Measurements from ENCODE around the gene SMYD2.
A peak's percentile ranks its signal among the peaks of the same experiment; 100 is the strongest.

SMYD2 gene

GRCh38 chr1:214277704-214278635 is 3.0 kb upstream of the SMYD2 start:
- Histone ChIP-seq H2BK120ac (ENCODE audit: low read depth, low read length) (no peak overlapping the region), H3K9ac (ENCODE audit: low read depth, low read length, poor library complexity) (no peak overlapping the region), H2BK12ac (ENCODE audit: low read length) (no peak overlapping the region), H3K36me3 (replicated peaks in 1 of 2; ENCODE audit: control insufficient read depth in 2 of 2, insufficient read depth in 2 of 2, low read length in 2 of 2) (peaks cover 0 to 12% of the 10 kb centered on the region in 2 donors), H3K79me1 (ENCODE audit: low read depth, low read length) (no peaks in the 10 kb centered on the region), H3K14ac (ENCODE audit: low read length) (no peak overlapping the region), H3K4me3 (ENCODE audit: low read length in 2 of 2) (no peak overlapping the region), H2BK15ac (ENCODE audit: low read length) (no peak overlapping the region), H3K4me2 (ENCODE audit: insufficient read depth, low read length, poor library complexity, severe bottlenecking) (no peak overlapping the region), H3K4me1 (ENCODE audit: control insufficient read depth in 2 of 2, insufficient read depth in 1 of 2, low read depth in 1 of 2, low read length in 2 of 2) (peaks cover 3 to 8% of the 10 kb centered on the region in 2 donors), H3K9me3 (replicated peaks in 1 of 2; ENCODE audit: control insufficient read depth in 2 of 2, insufficient read depth in 1 of 2, low read depth in 1 of 2, low read length in 2 of 2) (no peaks in the 10 kb centered on the region), H4K91ac (ENCODE audit: low read depth, low read length, poor library complexity) (no peak overlapping the region), H3K27ac (replicated peaks; ENCODE audit: low read length) (no peak overlapping the region), H2BK5ac (ENCODE audit: low read length) (no peak overlapping the region), H4K8ac (ENCODE audit: low read depth, low read length) (no peak overlapping the region), H3K23ac (ENCODE audit: low read depth, low read length, poor library complexity) (no peak overlapping the region), H3K27me3 (ENCODE audit: control insufficient read depth in 3 of 3, insufficient read depth in 3 of 3, low read depth in 1 of 3, low read length in 3 of 3) (peaks cover 0 to 7% (median 0%) of the 10 kb centered on the region in 3 experiments), H3K18ac (ENCODE audit: low read length) (no peak overlapping the region), H3K4ac (ENCODE audit: low read length) (no peak overlapping the region), H2AK5ac (ENCODE audit: low read depth, low read length) (no peak overlapping the region), H2AFZ (ENCODE audit: low read length) (no peak overlapping the region)
- no peak for DNase-seq (ENCODE audit: low spot score)
- no CpG with 5 or more reads among the region's 11 CpGs for WGBS, 2 donors (ENCODE audit: extremely low coverage in 2 of 2, insufficient read length in 2 of 2, insufficient replicate concordance in 1 of 2)

GRCh38 chr1:214280386-214281020 is 456 bp upstream of the SMYD2 start:
- Histone ChIP-seq H3K4me3 (ENCODE audit: low read length in 2 of 2) (peak overlapping the region; percentile 72 to 87), H2BK15ac (ENCODE audit: low read length) (no peak overlapping the region), H3K9me3 (replicated peaks in 1 of 2; ENCODE audit: control insufficient read depth in 2 of 2, insufficient read depth in 1 of 2, low read depth in 1 of 2, low read length in 2 of 2) (no peaks in the 10 kb centered on the region), H2BK12ac (ENCODE audit: low read length) (peak overlapping the region; percentile 69), H3K23ac (ENCODE audit: low read depth, low read length, poor library complexity) (peak overlapping the region; percentile 96), H4K8ac (ENCODE audit: low read depth, low read length) (no peak overlapping the region), H2AFZ (ENCODE audit: low read length) (peak overlapping the region; percentile 98), H4K91ac (ENCODE audit: low read depth, low read length, poor library complexity) (no peak overlapping the region), H3K14ac (ENCODE audit: low read length) (peak overlapping the region; percentile 78), H3K18ac (ENCODE audit: low read length) (peak overlapping the region; percentile 98), H2BK5ac (ENCODE audit: low read length) (peak overlapping the region; percentile 43), H2AK5ac (ENCODE audit: low read depth, low read length) (no peak overlapping the region), H3K4me1 (ENCODE audit: control insufficient read depth in 2 of 2, insufficient read depth in 1 of 2, low read depth in 1 of 2, low read length in 2 of 2) (peaks cover 3 to 8% of the 10 kb centered on the region in 2 donors), H2BK120ac (ENCODE audit: low read depth, low read length) (peak overlapping the region; percentile 1), H3K27ac (replicated peaks; ENCODE audit: low read length) (peak overlapping the region; percentile 88), H3K79me1 (ENCODE audit: low read depth, low read length) (no peaks in the 10 kb centered on the region), H3K4me2 (ENCODE audit: insufficient read depth, low read length, poor library complexity, severe bottlenecking) (peak overlapping the region; percentile 38), H3K27me3 (ENCODE audit: control insufficient read depth in 3 of 3, insufficient read depth in 3 of 3, low read depth in 1 of 3, low read length in 3 of 3) (peaks cover 0 to 7% (median 0%) of the 10 kb centered on the region in 3 experiments), H3K9ac (ENCODE audit: low read depth, low read length, poor library complexity) (peak overlapping the region; percentile 97), H3K4ac (ENCODE audit: low read length) (no peak overlapping the region), H3K36me3 (replicated peaks in 1 of 2; ENCODE audit: control insufficient read depth in 2 of 2, insufficient read depth in 2 of 2, low read length in 2 of 2) (peaks cover 0 to 12% of the 10 kb centered on the region in 2 donors)
- WGBS, 2 donors (ENCODE audit: extremely low coverage in 2 of 2, insufficient read length in 2 of 2, insufficient replicate concordance in 1 of 2) = no CpG with 5 or more reads among the region's 42 CpGs
- DNase-seq (ENCODE audit: low spot score) = peak; percentile 36

- H3K4me2 ChIP-seq (ENCODE audit: insufficient read depth, low read length, poor library complexity, severe bottlenecking) = peak overlapping the region; percentile 55
- no peak for DNase-seq (ENCODE audit: low spot score)
- no peak overlapping the region for H2BK15ac ChIP-seq (ENCODE audit: low read length)
- H3K36me3 ChIP-seq (replicated peaks in 1 of 2; ENCODE audit: control insufficient read depth in 2 of 2, insufficient read depth in 2 of 2, low read length in 2 of 2) = peaks cover 0 to 12% of the 10 kb centered on the region in 2 donors
- no peaks in the 10 kb centered on the region for H3K9me3 ChIP-seq (replicated peaks in 1 of 2; ENCODE audit: control insufficient read depth in 2 of 2, insufficient read depth in 1 of 2, low read depth in 1 of 2, low read length in 2 of 2)
- no CpG with 5 or more reads among the region's 14 CpGs for WGBS, 2 donors (ENCODE audit: extremely low coverage in 2 of 2, insufficient read length in 2 of 2, insufficient replicate concordance in 1 of 2)
- H2BK12ac ChIP-seq (ENCODE audit: low read length) = no peak overlapping the region
- H2AK5ac ChIP-seq (ENCODE audit: low read depth, low read length) = no peak overlapping the region
- H3K4ac ChIP-seq (ENCODE audit: low read length) = no peak overlapping the region
- no peak overlapping the region for H3K14ac ChIP-seq (ENCODE audit: low read length)
- H3K23ac ChIP-seq (ENCODE audit: low read depth, low read length, poor library complexity) = no peak overlapping the region
- no peak overlapping the region for H2BK120ac ChIP-seq (ENCODE audit: low read depth, low read length)
- peaks cover 0 to 7% (median 0%) of the 10 kb centered on the region in 3 experiments for H3K27me3 ChIP-seq (ENCODE audit: control insufficient read depth in 3 of 3, insufficient read depth in 3 of 3, low read depth in 1 of 3, low read length in 3 of 3)
- peaks cover 3 to 8% of the 10 kb centered on the region in 2 donors for H3K4me1 ChIP-seq (ENCODE audit: control insufficient read depth in 2 of 2, insufficient read depth in 1 of 2, low read depth in 1 of 2, low read length in 2 of 2)
- H2AFZ ChIP-seq (ENCODE audit: low read length) = peak overlapping the region; percentile 98
- H4K8ac ChIP-seq (ENCODE audit: low read depth, low read length) = peak overlapping the region; percentile 1
- peak overlapping the region; percentile 95 for H3K18ac ChIP-seq (ENCODE audit: low read length)
- no peak overlapping the region for H4K91ac ChIP-seq (ENCODE audit: low read depth, low read length, poor library complexity)
- H2BK5ac ChIP-seq (ENCODE audit: low read length) = no peak overlapping the region
- H3K27ac ChIP-seq (replicated peaks; ENCODE audit: low read length) = no peak overlapping the region
- peak overlapping the region; percentile 85 for H3K9ac ChIP-seq (ENCODE audit: low read depth, low read length, poor library complexity)
- no peaks in the 10 kb centered on the region for H3K79me1 ChIP-seq (ENCODE audit: low read depth, low read length)
- H3K4me3 ChIP-seq (ENCODE audit: low read length in 2 of 2) = peak overlapping the region; percentile 72 to 78
Measured at GRCh38 chr1:214281720-214282629, 1.0 kb downstream of the SMYD2 start.
